GM21381 (cell line): ENCODE data around the gene ZCCHC7.
A peak's percentile ranks its signal among the peaks of the same experiment; 100 is the strongest.
"Not testable (repeated sequence)": the region's sequence is repeated elsewhere in the genome, so short reads cannot be mapped to it uniquely, and the experiment has no call there.

Source experiments
- ATAC-seq: cut with Tn5 transposase; IDR thresholded peaks from one replicate; pipeline ENCODE4 v1.9.1; 2021; ENCODE audit warnings: mild to moderate bottlenecking, moderate library complexity; ENCODE audit not compliant: unreplicated experiment

ZCCHC7 gene

GRCh38 chr9:37167456-37168047 lies 47.2 kb downstream of the ZCCHC7 start:
- ATAC-seq: no peak

GRCh38 chr9:37172557-37172956 lies 52.2 kb downstream of the ZCCHC7 start:
- no peak for ATAC-seq

GRCh38 chr9:37174247-37174646 lies 53.9 kb downstream of the ZCCHC7 start:
- no peak for ATAC-seq

- ATAC-seq: no peak
These were observed 58.4 kb downstream of the ZCCHC7 start for GRCh38 chr9:37178742-37179141.

GRCh38 chr9:37179576-37179975 lies 59.2 kb downstream of the ZCCHC7 start:
- ATAC-seq: no peak

- no peak for ATAC-seq
These were observed 59.8 kb downstream of the ZCCHC7 start for GRCh38 chr9:37180138-37180537.

GRCh38 chr9:37182718-37183117 lies 62.3 kb downstream of the ZCCHC7 start:
- ATAC-seq: no peak

- no peak for ATAC-seq
These were observed 64.8 kb downstream of the ZCCHC7 start for GRCh38 chr9:37184905-37185867.

- ATAC-seq: peak; percentile 45
These were observed 66.9 kb downstream of the ZCCHC7 start for GRCh38 chr9:37187292-37187691.

- ATAC-seq: peak; percentile 66
These were observed 67.5 kb downstream of the ZCCHC7 start for GRCh38 chr9:37187713-37188439.

GRCh38 chr9:37190739-37191138 lies 70.4 kb downstream of the ZCCHC7 start:
- not testable (repeated sequence) for ATAC-seq

- ATAC-seq: no peak
These were observed 71.2 kb downstream of the ZCCHC7 start for GRCh38 chr9:37191403-37192089.

- no peak for ATAC-seq
These were observed 72.4 kb downstream of the ZCCHC7 start for GRCh38 chr9:37192803-37193202.

GRCh38 chr9:37197158-37198038 lies 77.0 kb downstream of the ZCCHC7 start:
- ATAC-seq: no peak

- no peak for ATAC-seq
These were observed 77.8 kb downstream of the ZCCHC7 start for GRCh38 chr9:37198039-37198729.

- ATAC-seq: no peak
These were observed 78.5 kb downstream of the ZCCHC7 start for GRCh38 chr9:37198831-37199230.

GRCh38 chr9:37200433-37201005 lies 80.1 kb downstream of the ZCCHC7 start:
- ATAC-seq: no peak

- ATAC-seq: no peak
These were observed 81.2 kb downstream of the ZCCHC7 start for GRCh38 chr9:37201581-37201980.

GRCh38 chr9:37202091-37202490 lies 81.7 kb downstream of the ZCCHC7 start:
- no peak for ATAC-seq
